KOPT-K1 (cell line): Measurements from ENCODE around the gene NANOS3.
"Not testable (repeated sequence)": the region's sequence is repeated elsewhere in the genome, so short reads cannot be mapped to it uniquely, and the experiment has no call there.

Experiments
- H3K27ac ChIP-seq: fragments of 200-600 bp; sonication (generic); 2 replicates; pipeline ENCODE4 v1.5.1; 2016; ENCODE audit warnings: antibody characterized with exemption, mild to moderate bottlenecking, low read depth, low read length; ENCODE audit not compliant: poor library complexity, severe bottlenecking
- H3K36me3 ChIP-seq: fragments of 200-600 bp; sonication (generic); 2 replicates; pipeline ENCODE4 v1.5.1; 2017; ENCODE audit warnings: antibody characterized with exemption, mild to moderate bottlenecking, low read length, moderate library complexity; ENCODE audit not compliant: insufficient read depth
- H3K9me3 ChIP-seq: fragments of 200-600 bp; sonication (generic); 2 replicates; pipeline ENCODE4 v1.5.1; 2017; ENCODE audit warnings: antibody characterized with exemption, low read length, mild to moderate bottlenecking; ENCODE audit not compliant: insufficient read depth, poor library complexity, severe bottlenecking

The NANOS3 gene

DNA sequence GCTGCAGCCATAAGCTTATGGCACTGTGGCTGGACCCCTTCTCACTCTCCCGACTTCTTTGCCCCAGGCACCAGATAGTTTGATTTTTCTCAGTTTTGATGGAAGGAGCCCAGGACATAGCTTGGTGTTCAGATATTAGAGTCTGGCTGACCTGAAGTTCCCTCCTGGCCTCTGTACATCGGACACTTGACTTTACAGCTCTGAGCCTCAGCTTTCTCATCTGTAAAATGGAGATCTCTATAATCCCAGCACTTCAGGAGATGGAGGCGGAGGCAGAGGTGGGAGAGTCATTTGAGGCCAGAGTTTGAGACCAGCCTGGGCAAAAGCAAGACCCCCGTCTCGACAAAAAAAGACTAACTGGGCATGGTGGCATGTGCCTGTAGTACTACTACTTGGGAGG lies 30.0 kb downstream of the NANOS3 start:
- peak overlapping the region; percentile 76 for H3K27ac ChIP-seq
- H3K9me3 ChIP-seq = no peaks in the 10 kb centered on the region

GRCh38 chr19:13908674-13909073 lies 31.7 kb downstream of the NANOS3 start:
- H3K27ac ChIP-seq = no peak overlapping the region
- peaks cover 37% of the 10 kb centered on the region; the same call in 1 of the 2 replicates for H3K36me3 ChIP-seq
- no peaks in the 10 kb centered on the region for H3K9me3 ChIP-seq

More for the DNA sequence above, 30.0 kb downstream of the NANOS3 start:
- peaks cover 20% of the 10 kb centered on the region; the same call in 1 of the 2 replicates for H3K36me3 ChIP-seq

- Histone ChIP-seq H3K36me3 (peaks cover 41% of the 10 kb centered on the region; the same call in 1 of the 2 replicates), H3K9me3 (no peaks in the 10 kb centered on the region), H3K27ac (no peak overlapping the region)
Observed at GRCh38 chr19:13909430-13909829, 32.5 kb downstream of the NANOS3 start.

DNA sequence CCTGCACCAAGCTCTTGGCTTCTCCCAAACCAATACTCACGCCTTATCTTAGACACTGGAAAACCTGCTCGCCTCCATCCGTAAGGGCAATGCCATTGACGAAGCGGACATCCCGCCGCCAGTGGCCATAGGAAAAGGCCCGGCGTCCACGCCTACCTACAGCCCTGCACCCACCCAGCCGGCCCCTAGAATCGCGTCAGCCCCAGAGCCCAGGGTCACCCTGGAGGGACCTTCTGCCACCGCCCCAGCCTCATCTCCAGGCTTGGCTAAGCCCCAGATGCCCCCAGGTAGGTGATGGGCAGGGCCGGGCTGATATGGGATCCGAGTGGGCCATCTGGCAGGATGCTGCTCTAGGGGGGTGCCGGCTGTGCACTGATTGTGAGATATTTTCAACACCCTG lies 36.4 kb downstream of the NANOS3 start:
- H3K36me3 ChIP-seq = peaks cover 72% of the 10 kb centered on the region
- H3K9me3 ChIP-seq = no peaks in the 10 kb centered on the region
- no peak overlapping the region for H3K27ac ChIP-seq

DNA sequence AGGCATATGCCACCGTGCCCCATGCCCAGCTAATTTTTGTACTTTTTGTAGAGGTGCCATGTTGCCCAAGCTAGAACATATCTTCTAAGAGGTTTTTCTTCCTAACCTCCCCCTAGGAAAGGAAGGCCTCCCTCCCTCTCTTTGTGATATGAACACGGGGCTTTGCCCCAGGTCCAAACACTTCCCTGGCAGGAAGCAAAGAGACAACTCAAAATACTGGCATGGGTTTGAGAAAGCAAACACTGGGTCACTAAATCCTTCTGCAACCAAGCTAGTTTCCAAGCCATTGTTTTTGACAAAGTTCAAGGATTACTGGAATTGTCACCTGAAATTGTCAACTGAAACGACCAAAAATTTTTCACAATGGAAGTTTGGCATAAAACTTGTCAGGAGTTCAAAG lies 37.8 kb downstream of the NANOS3 start:
- Histone ChIP-seq H3K27ac (no peak overlapping the region), H3K9me3 (no peaks in the 10 kb centered on the region), H3K36me3 (peaks cover 83% of the 10 kb centered on the region)

GRCh38 chr19:13917888-13918406 lies 41.0 kb downstream of the NANOS3 start:
- H3K27ac ChIP-seq = no peak overlapping the region
- H3K9me3 ChIP-seq = peaks cover 7% of the 10 kb centered on the region
- peaks cover 85% of the 10 kb centered on the region for H3K36me3 ChIP-seq

DNA sequence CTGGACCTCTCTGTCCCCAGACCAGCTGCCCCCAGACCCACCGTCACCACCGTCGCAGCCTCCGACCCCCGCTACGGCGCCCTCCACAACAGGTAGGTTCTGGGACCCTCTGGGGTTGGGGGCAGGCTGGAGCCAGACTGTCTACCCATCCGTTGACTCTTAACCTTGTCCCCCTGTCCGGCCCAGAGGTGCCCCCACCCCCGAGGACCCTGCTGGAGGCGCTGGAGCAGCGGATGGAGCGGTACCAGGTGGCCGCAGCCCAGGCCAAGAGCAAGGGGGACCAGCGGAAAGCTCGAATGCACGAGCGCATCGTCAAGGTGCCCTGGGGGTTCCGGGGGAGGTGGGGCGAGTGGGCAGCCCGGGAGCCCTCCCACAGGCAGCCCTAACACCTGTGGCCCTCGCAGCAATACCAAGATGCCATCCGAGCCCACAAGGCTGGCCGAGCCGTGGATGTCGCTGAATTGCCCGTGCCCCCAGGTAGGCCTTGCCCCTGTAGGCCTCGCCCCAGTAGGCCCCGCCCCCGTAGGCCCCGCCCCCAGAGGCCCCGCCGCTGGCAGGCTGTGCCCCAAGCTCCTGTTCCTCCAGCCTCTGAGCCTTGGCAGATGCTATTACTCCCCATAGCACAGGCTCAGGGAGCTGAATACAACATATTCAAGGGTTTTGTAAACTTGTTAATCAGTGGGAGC lies 41.9 kb downstream of the NANOS3 start:
- no peak overlapping the region for H3K27ac ChIP-seq
- peaks cover 84% of the 10 kb centered on the region for H3K36me3 ChIP-seq
- H3K9me3 ChIP-seq = peaks cover 7% of the 10 kb centered on the region

- H3K36me3 ChIP-seq = peaks cover 86% of the 10 kb centered on the region
- no peak overlapping the region for H3K27ac ChIP-seq
- H3K9me3 ChIP-seq = peaks cover 7% of the 10 kb centered on the region
Observed at GRCh38 chr19:13920524-13920923, 43.6 kb downstream of the NANOS3 start.

- Histone ChIP-seq H3K36me3 (peaks cover 84% of the 10 kb centered on the region), H3K9me3 (peaks cover 7% of the 10 kb centered on the region), H3K27ac (no peak overlapping the region)
Observed at GRCh38 chr19:13920940-13921747, 44.2 kb downstream of the NANOS3 start.

DNA sequence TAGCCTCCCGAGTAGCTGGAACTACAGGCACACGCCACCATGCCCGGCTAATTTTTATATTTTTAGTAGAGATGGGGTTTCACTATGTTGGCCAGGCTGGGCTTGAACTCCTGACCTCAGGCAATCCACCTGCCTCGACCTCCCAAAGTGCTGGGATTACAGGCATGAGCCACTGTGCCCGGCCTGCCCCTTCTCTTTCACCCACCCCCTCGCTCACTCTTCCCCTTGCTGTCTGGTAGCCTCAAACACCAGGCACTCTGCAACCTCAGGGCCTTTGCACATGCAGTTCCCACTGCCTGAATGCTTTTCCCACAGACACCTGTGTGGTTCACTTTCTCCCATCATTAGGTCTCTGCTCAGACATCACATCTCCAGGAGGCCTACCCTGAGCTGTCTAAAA lies 45.2 kb downstream of the NANOS3 start:
- H3K27ac ChIP-seq, H3K9me3 ChIP-seq: not testable (repeated sequence)
- H3K36me3 ChIP-seq = peaks cover 86% of the 10 kb centered on the region

- H3K9me3 ChIP-seq = peaks cover 7% of the 10 kb centered on the region
- H3K36me3 ChIP-seq = peaks cover 92% of the 10 kb centered on the region
- no peak overlapping the region for H3K27ac ChIP-seq
Observed at GRCh38 chr19:13923194-13923987, 46.5 kb downstream of the NANOS3 start.

- Histone ChIP-seq H3K9me3 (peaks cover 2% of the 10 kb centered on the region), H3K36me3 (peaks cover 78% of the 10 kb centered on the region)
Observed at GRCh38 chr19:13926010-13926409, 49.1 kb downstream of the NANOS3 start.

DNA sequence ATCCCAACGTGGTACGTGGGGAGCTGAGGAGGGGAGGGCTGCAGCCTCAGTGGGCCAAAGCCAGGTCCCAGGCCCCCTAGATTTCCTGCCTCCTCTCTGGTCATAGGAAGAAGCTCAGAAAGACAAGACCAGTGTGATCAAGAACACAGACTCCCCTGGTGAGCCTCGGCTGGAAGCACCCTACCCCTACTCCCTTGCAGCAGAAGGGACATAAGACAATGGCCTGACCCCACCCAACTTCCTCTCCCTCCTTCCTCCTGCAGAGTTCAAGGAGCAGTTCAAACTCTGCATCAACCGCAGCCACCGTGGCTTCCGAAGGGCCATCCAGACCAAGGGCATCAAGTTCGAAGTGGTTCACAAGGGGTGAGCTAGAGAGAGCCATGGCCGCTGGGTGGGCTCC lies 49.8 kb downstream of the NANOS3 start:
- H3K36me3 ChIP-seq = peaks cover 72% of the 10 kb centered on the region
- H3K27ac ChIP-seq = no peak overlapping the region
- no peaks in the 10 kb centered on the region for H3K9me3 ChIP-seq

More at GRCh38 chr19:13926010-13926409, 49.1 kb downstream of the NANOS3 start:
- no peak overlapping the region for H3K27ac ChIP-seq

GRCh38 chr19:13929340-13929739 lies 52.4 kb downstream of the NANOS3 start:
- peaks cover 51% of the 10 kb centered on the region; the same call in 1 of the 2 replicates for H3K36me3 ChIP-seq

GRCh38 chr19:13929956-13930355 lies 53.0 kb downstream of the NANOS3 start:
- Histone ChIP-seq H3K9me3 (no peaks in the 10 kb centered on the region), H3K27ac (no peak overlapping the region), H3K36me3 (peaks cover 45% of the 10 kb centered on the region; the same call in 1 of the 2 replicates)

More at GRCh38 chr19:13929340-13929739, 52.4 kb downstream of the NANOS3 start:
- H3K9me3 ChIP-seq = no peaks in the 10 kb centered on the region
- H3K27ac ChIP-seq = no peak overlapping the region
